ENCODE data around the gene SOCS7. TPM values are rescaled to one million over a fixed set of nuclear protein-coding genes. Genes with fewer than 3 reads are reported as not detected.

The SOCS7 gene
- total and polyA plus RNA-seq, 4 donors, result 2.9 to 17.2 (median 11.0) TPM

- H3K9me3 ChIP-seq (ENCODE audit: control insufficient read depth, low read length), result no peaks in the 10 kb centered on the region
- no peaks in the 10 kb centered on the region for H3K27me3 ChIP-seq (ENCODE audit: control insufficient read depth in 1 of 2, insufficient read depth in 2 of 2, low read length in 1 of 2)
- no peak within 1 kb of the TSS for H3K27ac ChIP-seq (ENCODE audit: low read depth in 1 of 2, low read length in 2 of 2)
- no peak for ATAC-seq (ENCODE audit: low FRiP score)
- 67 to 70% methylated on average over 18 of the region's 18 CpGs for WGBS, 2 donors
- H3K36me3 ChIP-seq (ENCODE audit: control insufficient read depth in 1 of 2, insufficient read depth in 2 of 2, low read length in 1 of 2), result no peaks in the 10 kb centered on the region
- no peaks in the 10 kb centered on the region for H3K4me1 ChIP-seq (ENCODE audit: control insufficient read depth in 1 of 2, insufficient read depth in 2 of 2, low read length in 2 of 2)
- no peak within 1 kb of the TSS for H3K4me3 ChIP-seq (ENCODE audit: low read length in 2 of 2)
- DNase-seq, result no peak
- intact Hi-C loops (cut with DNase I), result no loop called here
Observed at GRCh38 chr17:38343608-38344419, 7.8 kb upstream of the SOCS7 start, which contains the start of gene GPR179. TSS of gene GPR179 (minus strand) at chr17:38343956. CDS start at chr17:38343789, 167 bp downstream.

DNA sequence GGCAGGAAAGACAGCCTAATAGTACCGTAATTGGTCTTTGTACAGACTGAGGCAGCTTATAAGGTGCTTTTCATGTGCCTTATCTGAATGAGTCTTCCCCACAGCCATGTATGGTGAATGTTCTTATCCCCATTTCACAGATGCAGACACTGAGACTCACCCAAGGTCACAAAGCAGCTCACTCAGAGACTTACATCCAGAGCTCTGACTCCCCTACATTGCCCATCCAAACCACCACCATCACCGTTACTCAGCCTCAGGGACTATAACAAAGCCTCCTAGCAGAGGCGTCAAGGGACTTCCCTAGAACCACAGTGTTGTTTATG lies 7.3 kb upstream of the SOCS7 start:
- Histone ChIP-seq H3K4me3 (ENCODE audit: low read length in 2 of 2) (no peak overlapping the region), H3K9me3 (ENCODE audit: control insufficient read depth, low read length) (no peaks in the 10 kb centered on the region), H3K36me3 (ENCODE audit: control insufficient read depth in 1 of 2, insufficient read depth in 2 of 2, low read length in 1 of 2) (no peaks in the 10 kb centered on the region), H3K4me1 (ENCODE audit: control insufficient read depth in 1 of 2, insufficient read depth in 2 of 2, low read length in 2 of 2) (no peaks in the 10 kb centered on the region), H3K27ac (ENCODE audit: low read depth in 1 of 2, low read length in 2 of 2) (no peak overlapping the region), H3K27me3 (ENCODE audit: control insufficient read depth in 1 of 2, insufficient read depth in 2 of 2, low read length in 1 of 2) (no peaks in the 10 kb centered on the region)
- WGBS, 2 donors, result 87 to 91% methylated on average over 3 of the region's 3 CpGs
- intact Hi-C loops (cut with DNase I), result no loop called here
- no peak for ATAC-seq (ENCODE audit: low FRiP score)
- DNase-seq, result no peak

DNA sequence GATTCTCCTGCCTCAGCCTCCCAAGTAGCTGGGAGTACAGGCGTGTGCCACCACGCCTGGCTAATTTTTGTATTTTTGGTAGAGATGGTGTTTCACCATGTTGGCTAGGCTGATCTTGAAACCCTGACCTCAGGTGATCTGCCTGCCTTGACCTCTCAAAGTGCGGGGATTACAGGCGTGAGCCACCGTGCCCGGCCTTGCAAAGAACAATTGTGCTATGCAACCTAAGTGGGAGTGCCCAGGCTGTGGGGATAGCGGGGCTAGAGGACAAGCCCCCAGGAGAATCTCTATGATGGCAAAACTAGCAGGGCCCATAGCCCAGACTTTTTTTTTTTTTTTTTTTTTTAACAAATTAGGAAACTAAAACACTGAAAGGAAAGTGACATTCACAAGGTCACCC lies 5.9 kb upstream of the SOCS7 start:
- Histone ChIP-seq H3K4me3 (ENCODE audit: low read length in 2 of 2) (no peak overlapping the region), H3K27me3 (ENCODE audit: control insufficient read depth in 1 of 2, insufficient read depth in 2 of 2, low read length in 1 of 2) (no peaks in the 10 kb centered on the region), H3K4me1 (ENCODE audit: control insufficient read depth in 1 of 2, insufficient read depth in 2 of 2, low read length in 2 of 2) (no peaks in the 10 kb centered on the region), H3K36me3 (ENCODE audit: control insufficient read depth in 1 of 2, insufficient read depth in 2 of 2, low read length in 1 of 2) (no peaks in the 10 kb centered on the region), H3K9me3 (ENCODE audit: control insufficient read depth, low read length) (no peaks in the 10 kb centered on the region), H3K27ac (ENCODE audit: low read depth in 1 of 2, low read length in 2 of 2) (no peak overlapping the region)
- intact Hi-C loops (cut with DNase I), result no loop called here
- 94 to 97% methylated on average over 7 of the region's 7 CpGs for WGBS, 2 donors
- DNase-seq, result no peak
- ATAC-seq (ENCODE audit: low FRiP score), result no peak

DNA sequence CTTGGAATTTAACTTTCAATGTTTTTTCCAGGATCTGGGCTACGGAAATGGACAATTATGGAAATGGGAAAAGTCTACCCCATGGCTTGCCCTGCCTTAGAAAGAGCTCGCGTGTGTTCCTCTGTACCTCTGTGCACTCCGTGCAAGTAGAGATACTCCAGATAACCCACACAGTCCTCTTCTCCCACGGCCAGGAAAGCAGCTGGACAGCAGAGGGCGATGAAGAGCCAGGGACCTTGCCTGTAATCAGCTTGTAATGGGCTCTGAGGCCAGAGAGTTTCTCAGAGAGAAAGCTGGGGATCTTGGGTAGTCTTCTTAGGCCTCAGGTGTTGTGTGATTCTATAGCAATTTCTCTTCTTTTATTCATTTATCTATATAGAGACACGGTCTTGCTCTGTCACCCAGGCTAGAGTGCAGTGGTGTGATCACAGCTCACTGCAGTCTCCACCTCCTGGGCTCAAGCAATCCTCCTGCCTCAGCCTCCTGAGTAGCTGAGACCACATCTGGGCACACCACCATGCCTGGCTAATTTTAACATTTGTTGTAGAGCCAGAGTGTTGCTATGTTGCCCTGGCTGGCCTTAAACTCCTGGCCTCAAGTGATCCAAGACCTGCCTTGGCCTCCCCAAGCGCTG lies 2.4 kb upstream of the SOCS7 start:
- Histone ChIP-seq H3K4me1 (ENCODE audit: control insufficient read depth in 1 of 2, insufficient read depth in 2 of 2, low read length in 2 of 2) (peaks cover 2 to 3% of the 10 kb centered on the region in 2 donors), H3K9me3 (ENCODE audit: control insufficient read depth, low read length) (no peaks in the 10 kb centered on the region), H3K27me3 (ENCODE audit: control insufficient read depth in 1 of 2, insufficient read depth in 2 of 2, low read length in 1 of 2) (no peaks in the 10 kb centered on the region), H3K36me3 (ENCODE audit: control insufficient read depth in 1 of 2, insufficient read depth in 2 of 2, low read length in 1 of 2) (no peaks in the 10 kb centered on the region), H3K4me3 (ENCODE audit: low read length in 2 of 2) (no peak overlapping the region), H3K27ac (ENCODE audit: low read depth in 1 of 2, low read length in 2 of 2) (peak overlapping the region in 1 of 2 donors; percentile 58)
- intact Hi-C loops (cut with DNase I), result loop anchor here (1.0 kb wide), 2 partner anchors 65 to 66 kb away; no protein-coding TSS in a partner anchor
- WGBS, 2 donors, result 16% methylated on average over 8 of the region's 8 CpGs
- DNase-seq (peak; percentile 89 to 95), ATAC-seq (ENCODE audit: low FRiP score) (peak; percentile 68)

DNA sequence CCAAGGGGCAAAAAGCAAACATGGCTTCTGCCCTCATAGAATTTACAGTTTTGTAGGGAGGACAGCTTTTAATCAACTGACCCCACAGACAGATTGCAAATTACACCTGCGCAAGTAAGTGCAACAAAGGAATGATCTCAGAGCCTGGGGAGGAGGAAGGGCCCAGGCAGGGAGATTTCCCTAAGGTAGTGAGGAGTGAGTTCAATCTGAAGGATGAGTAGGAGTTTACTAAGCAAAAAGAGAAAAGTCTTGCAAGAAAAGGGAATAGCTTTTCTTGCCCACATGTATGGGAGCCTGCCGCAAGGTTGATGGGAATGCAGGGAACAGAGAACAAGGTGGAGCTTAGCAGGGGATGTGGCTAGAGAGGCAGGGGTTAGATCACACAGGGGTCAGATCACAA lies 1.6 kb upstream of the SOCS7 start:
- peak in 1 of 2 donors; percentile 4 for DNase-seq
- intact Hi-C loops (cut with DNase I), result no loop called here
- Histone ChIP-seq H3K4me3 (ENCODE audit: low read length in 2 of 2) (no peak overlapping the region), H3K36me3 (ENCODE audit: control insufficient read depth in 1 of 2, insufficient read depth in 2 of 2, low read length in 1 of 2) (no peaks in the 10 kb centered on the region), H3K4me1 (ENCODE audit: control insufficient read depth in 1 of 2, insufficient read depth in 2 of 2, low read length in 2 of 2) (peaks cover 2 to 3% of the 10 kb centered on the region in 2 donors), H3K27ac (ENCODE audit: low read depth in 1 of 2, low read length in 2 of 2) (peak overlapping the region in 1 of 2 donors; percentile 12), H3K9me3 (ENCODE audit: control insufficient read depth, low read length) (no peaks in the 10 kb centered on the region), H3K27me3 (ENCODE audit: control insufficient read depth in 1 of 2, insufficient read depth in 2 of 2, low read length in 1 of 2) (no peaks in the 10 kb centered on the region)
- ATAC-seq (ENCODE audit: low FRiP score), result no peak
- 95 to 98% methylated on average over 2 of the region's 2 CpGs for WGBS, 2 donors

- intact Hi-C loops (cut with DNase I), result no loop called here
- H3K27me3 ChIP-seq (ENCODE audit: control insufficient read depth in 1 of 2, insufficient read depth in 2 of 2, low read length in 1 of 2), result no peaks in the 10 kb centered on the region
- H3K4me1 ChIP-seq (ENCODE audit: control insufficient read depth in 1 of 2, insufficient read depth in 2 of 2, low read length in 2 of 2), result peaks cover 3% of the 10 kb centered on the region in 2 donors
- H3K9me3 ChIP-seq (ENCODE audit: control insufficient read depth, low read length), result no peaks in the 10 kb centered on the region
- 1% methylated on average over 52 to 72 of the region's 72 CpGs for WGBS, 2 donors
- peak; percentile 58 to 78 for DNase-seq
- H3K36me3 ChIP-seq (ENCODE audit: control insufficient read depth in 1 of 2, insufficient read depth in 2 of 2, low read length in 1 of 2), result no peaks in the 10 kb centered on the region
- ATAC-seq (ENCODE audit: low FRiP score), result peak; percentile 40
- H3K27ac ChIP-seq (ENCODE audit: low read depth in 1 of 2, low read length in 2 of 2), result peak overlapping the region; percentile 41 to 58
- peak overlapping the region; percentile 94 to 100 for H3K4me3 ChIP-seq (ENCODE audit: low read length in 2 of 2)
Observed at GRCh38 chr17:38352245-38353085, 821 bp downstream of the SOCS7 start.

- 5 to 7% methylated on average over 8 of the region's 8 CpGs for WGBS, 2 donors
- H3K36me3 ChIP-seq (ENCODE audit: control insufficient read depth in 1 of 2, insufficient read depth in 2 of 2, low read length in 1 of 2), result no peaks in the 10 kb centered on the region
- DNase-seq, result peak in 1 of 2 donors; percentile 9
- H3K27ac ChIP-seq (ENCODE audit: low read depth in 1 of 2, low read length in 2 of 2), result no peak overlapping the region
- H3K4me3 ChIP-seq (ENCODE audit: low read length in 2 of 2), result peak overlapping the region; percentile 94 to 100
- ATAC-seq (ENCODE audit: low FRiP score), result no peak
- intact Hi-C loops (cut with DNase I), result no loop called here
- H3K9me3 ChIP-seq (ENCODE audit: control insufficient read depth, low read length), result no peaks in the 10 kb centered on the region
- peaks cover 3% of the 10 kb centered on the region in 2 donors for H3K4me1 ChIP-seq (ENCODE audit: control insufficient read depth in 1 of 2, insufficient read depth in 2 of 2, low read length in 2 of 2)
- H3K27me3 ChIP-seq (ENCODE audit: control insufficient read depth in 1 of 2, insufficient read depth in 2 of 2, low read length in 1 of 2), result no peaks in the 10 kb centered on the region
Observed at GRCh38 chr17:38353086-38353604, 1.5 kb downstream of the SOCS7 start.

DNA sequence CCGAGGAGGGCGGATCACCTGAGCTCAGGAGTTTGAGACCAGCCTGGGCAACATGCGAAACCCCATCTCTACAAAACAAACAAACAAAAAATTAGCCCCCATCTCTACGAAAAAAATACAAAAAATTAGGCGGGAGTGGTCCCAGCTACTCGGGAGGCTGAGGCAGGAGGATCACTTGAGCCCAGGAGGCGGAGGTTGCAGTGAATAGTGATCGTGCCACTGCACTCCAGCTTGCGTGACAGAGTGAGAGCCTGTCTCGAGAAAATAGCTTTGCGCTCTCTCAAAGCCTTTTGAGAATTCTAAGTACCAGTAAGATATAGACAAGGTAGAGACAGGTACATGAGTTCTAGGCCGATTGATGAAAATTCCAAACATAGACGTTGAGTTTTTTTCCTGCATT lies 2.0 kb downstream of the SOCS7 start:
- Histone ChIP-seq H3K27ac (ENCODE audit: low read depth in 1 of 2, low read length in 2 of 2) (no peak overlapping the region), H3K9me3 (ENCODE audit: control insufficient read depth, low read length) (no peaks in the 10 kb centered on the region), H3K27me3 (ENCODE audit: control insufficient read depth in 1 of 2, insufficient read depth in 2 of 2, low read length in 1 of 2) (no peaks in the 10 kb centered on the region), H3K4me1 (ENCODE audit: control insufficient read depth in 1 of 2, insufficient read depth in 2 of 2, low read length in 2 of 2) (peaks cover 3 to 5% of the 10 kb centered on the region in 2 donors), H3K4me3 (ENCODE audit: low read length in 2 of 2) (peak overlapping the region in 1 of 2 donors; percentile 94), H3K36me3 (ENCODE audit: control insufficient read depth in 1 of 2, insufficient read depth in 2 of 2, low read length in 1 of 2) (no peaks in the 10 kb centered on the region)
- 56 to 60% methylated on average over 13 of the region's 13 CpGs for WGBS, 2 donors
- intact Hi-C loops (cut with DNase I), result no loop called here
- no peak for ATAC-seq (ENCODE audit: low FRiP score)
- peak in 1 of 2 donors; percentile 4 for DNase-seq

All from aorta (tissue), 5 donors.